ENCODE data around the gene NPHP4.
"Not testable (repeated sequence)": the region's sequence is repeated elsewhere in the genome, so short reads cannot be mapped to it uniquely, and the experiment has no call there.

NPHP4 gene

GRCh38 chr1:6022193-6022592 is 30.0 kb upstream of the NPHP4 start:
- H3K27me3 ChIP-seq (ENCODE audit: control insufficient read depth in 1 of 2, insufficient read depth in 2 of 2, low read length in 2 of 2), result peaks cover 0 to 23% of the 10 kb centered on the region in 2 donors
- H3K4me3 ChIP-seq (ENCODE audit: low read depth in 1 of 2, low read length in 2 of 2), result no peak overlapping the region
- no peaks in the 10 kb centered on the region for H3K36me3 ChIP-seq (ENCODE audit: insufficient read depth, low read length)
- H3K27ac ChIP-seq (ENCODE audit: low read depth, low read length), result no peak overlapping the region
- no peak overlapping the region for H3K9ac ChIP-seq (ENCODE audit: low read length)
- H3K9me3 ChIP-seq (ENCODE audit: low read length), result no peaks in the 10 kb centered on the region
- no peaks in the 10 kb centered on the region for H3K4me1 ChIP-seq (ENCODE audit: insufficient read depth, low read length)

GRCh38 chr1:6019166-6019845 is 27.1 kb upstream of the NPHP4 start:
- Histone ChIP-seq H3K4me3 (ENCODE audit: low read depth in 1 of 2, low read length in 2 of 2) (no peak overlapping the region), H3K9ac (ENCODE audit: low read length) (no peak overlapping the region), H3K27ac (ENCODE audit: low read depth, low read length) (no peak overlapping the region), H3K36me3 (ENCODE audit: insufficient read depth, low read length) (no peaks in the 10 kb centered on the region), H3K4me1 (ENCODE audit: insufficient read depth, low read length) (no peaks in the 10 kb centered on the region), H3K9me3 (ENCODE audit: low read length) (no peaks in the 10 kb centered on the region), H3K27me3 (ENCODE audit: control insufficient read depth in 1 of 2, insufficient read depth in 2 of 2, low read length in 2 of 2) (no peaks in the 10 kb centered on the region)

DNA sequence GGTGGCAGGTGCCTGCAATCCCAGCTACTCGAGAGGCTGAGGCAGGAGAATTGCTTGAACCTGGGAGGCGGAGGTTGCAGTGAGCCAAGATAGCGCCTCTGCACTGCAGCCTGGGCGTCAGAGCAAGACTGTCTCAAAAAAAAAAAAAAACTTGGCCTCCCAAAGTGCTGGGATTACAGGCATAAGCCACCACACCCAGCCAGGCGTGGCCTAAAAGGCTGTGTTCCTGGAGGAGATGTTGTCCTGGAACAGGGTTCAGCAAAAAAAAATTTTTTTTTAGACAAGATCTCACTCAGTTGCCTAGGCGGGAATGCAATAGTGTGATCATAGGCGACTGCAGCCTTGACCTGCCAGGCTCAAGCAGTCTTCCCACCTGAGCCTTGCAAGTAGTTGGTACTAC is 25.4 kb upstream of the NPHP4 start:
- not testable (repeated sequence) for H3K9me3 ChIP-seq (ENCODE audit: low read length); H3K27ac ChIP-seq (ENCODE audit: low read depth, low read length); H3K27me3 ChIP-seq (ENCODE audit: control insufficient read depth in 1 of 2, insufficient read depth in 2 of 2, low read length in 2 of 2); H3K36me3 ChIP-seq (ENCODE audit: insufficient read depth, low read length); H3K9ac ChIP-seq (ENCODE audit: low read length); H3K4me1 ChIP-seq (ENCODE audit: insufficient read depth, low read length); H3K4me3 ChIP-seq (ENCODE audit: low read depth in 1 of 2, low read length in 2 of 2)

GRCh38 chr1:6016191-6016865 is 24.1 kb upstream of the NPHP4 start:
- no peaks in the 10 kb centered on the region for H3K36me3 ChIP-seq (ENCODE audit: insufficient read depth, low read length)

DNA sequence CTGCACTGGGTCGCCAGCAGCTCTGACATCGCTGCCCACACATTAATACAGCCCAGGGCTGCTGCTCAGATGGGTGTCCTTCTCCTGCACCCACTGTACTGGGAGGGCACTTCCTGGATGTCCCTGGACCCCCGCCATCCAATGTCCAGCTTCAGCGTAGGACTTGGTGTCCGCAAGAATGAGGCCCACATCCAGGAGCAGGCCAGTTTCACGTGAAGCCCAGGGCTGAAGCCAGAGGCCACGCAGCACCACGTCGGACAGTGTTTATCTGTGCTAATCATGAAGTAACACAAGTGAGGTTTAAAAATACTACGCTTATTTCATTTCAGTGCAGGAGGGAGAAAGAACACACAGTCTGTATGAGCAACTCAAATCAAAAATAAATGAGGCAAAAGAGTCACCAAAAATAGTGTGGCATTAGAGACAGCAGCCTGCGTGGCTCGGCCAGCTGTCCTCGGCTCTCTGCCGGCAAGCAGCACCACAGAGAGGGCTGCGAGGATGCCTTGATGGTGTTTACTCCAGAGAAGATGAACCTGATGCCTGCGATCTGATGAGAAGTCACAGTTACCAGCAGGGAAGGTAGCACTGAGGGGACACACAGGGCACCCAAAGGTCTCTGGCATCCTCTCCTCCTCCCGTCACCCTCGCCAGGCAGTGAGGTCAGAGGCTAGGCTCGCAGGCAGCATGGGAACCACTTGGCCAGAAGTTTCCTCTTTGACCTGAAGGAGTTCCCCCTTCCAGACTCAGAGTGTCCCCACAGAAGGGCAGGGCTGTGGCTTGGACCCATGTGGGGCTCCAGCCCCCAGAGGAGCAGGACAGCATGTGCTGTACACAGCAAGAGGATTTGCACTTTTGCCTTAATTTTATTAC is 22.1 kb upstream of the NPHP4 start:
- no peak overlapping the region for H3K9ac ChIP-seq (ENCODE audit: low read length)
- no peaks in the 10 kb centered on the region for H3K9me3 ChIP-seq (ENCODE audit: low read length)
- no peaks in the 10 kb centered on the region for H3K4me1 ChIP-seq (ENCODE audit: insufficient read depth, low read length)
- H3K27me3 ChIP-seq (ENCODE audit: control insufficient read depth in 1 of 2, insufficient read depth in 2 of 2, low read length in 2 of 2), result no peaks in the 10 kb centered on the region
- H3K27ac ChIP-seq (ENCODE audit: low read depth, low read length), result no peak overlapping the region
- H3K4me3 ChIP-seq (ENCODE audit: low read depth in 1 of 2, low read length in 2 of 2), result no peak overlapping the region
- no peaks in the 10 kb centered on the region for H3K36me3 ChIP-seq (ENCODE audit: insufficient read depth, low read length)

More at GRCh38 chr1:6016191-6016865, 24.1 kb upstream of the NPHP4 start:
- no peaks in the 10 kb centered on the region for H3K4me1 ChIP-seq (ENCODE audit: insufficient read depth, low read length)
- no peak overlapping the region for H3K4me3 ChIP-seq (ENCODE audit: low read depth in 1 of 2, low read length in 2 of 2)
- H3K27ac ChIP-seq (ENCODE audit: low read depth, low read length), result no peak overlapping the region
- no peaks in the 10 kb centered on the region for H3K9me3 ChIP-seq (ENCODE audit: low read length)
- H3K9ac ChIP-seq (ENCODE audit: low read length), result no peak overlapping the region
- H3K27me3 ChIP-seq (ENCODE audit: control insufficient read depth in 1 of 2, insufficient read depth in 2 of 2, low read length in 2 of 2), result no peaks in the 10 kb centered on the region

GRCh38 chr1:6013491-6013890 is 21.3 kb upstream of the NPHP4 start:
- H3K27me3 ChIP-seq (ENCODE audit: control insufficient read depth in 1 of 2, insufficient read depth in 2 of 2, low read length in 2 of 2), result no peaks in the 10 kb centered on the region
- H3K9me3 ChIP-seq (ENCODE audit: low read length), result no peaks in the 10 kb centered on the region
- H3K9ac ChIP-seq (ENCODE audit: low read length), result no peak overlapping the region
- H3K4me3 ChIP-seq (ENCODE audit: low read depth in 1 of 2, low read length in 2 of 2), result no peak overlapping the region
- no peaks in the 10 kb centered on the region for H3K4me1 ChIP-seq (ENCODE audit: insufficient read depth, low read length)
- no peak overlapping the region for H3K27ac ChIP-seq (ENCODE audit: low read depth, low read length)
- H3K36me3 ChIP-seq (ENCODE audit: insufficient read depth, low read length), result no peaks in the 10 kb centered on the region

- H3K27ac ChIP-seq (ENCODE audit: low read depth, low read length), result no peak overlapping the region
These were observed 20.5 kb upstream of the NPHP4 start for GRCh38 chr1:6012529-6013318.

GRCh38 chr1:6011946-6012258 is 19.7 kb upstream of the NPHP4 start:
- no peaks in the 10 kb centered on the region for H3K9me3 ChIP-seq (ENCODE audit: low read length)
- H3K9ac ChIP-seq (ENCODE audit: low read length), result no peak overlapping the region
- H3K4me3 ChIP-seq (ENCODE audit: low read depth in 1 of 2, low read length in 2 of 2), result no peak overlapping the region
- no peak overlapping the region for H3K27ac ChIP-seq (ENCODE audit: low read depth, low read length)
- no peaks in the 10 kb centered on the region for H3K36me3 ChIP-seq (ENCODE audit: insufficient read depth, low read length)
- no peaks in the 10 kb centered on the region for H3K4me1 ChIP-seq (ENCODE audit: insufficient read depth, low read length)
- no peaks in the 10 kb centered on the region for H3K27me3 ChIP-seq (ENCODE audit: control insufficient read depth in 1 of 2, insufficient read depth in 2 of 2, low read length in 2 of 2)

More at GRCh38 chr1:6012529-6013318, 20.5 kb upstream of the NPHP4 start:
- Histone ChIP-seq H3K4me1 (ENCODE audit: insufficient read depth, low read length) (no peaks in the 10 kb centered on the region), H3K4me3 (ENCODE audit: low read depth in 1 of 2, low read length in 2 of 2) (no peak overlapping the region), H3K36me3 (ENCODE audit: insufficient read depth, low read length) (no peaks in the 10 kb centered on the region), H3K27me3 (ENCODE audit: control insufficient read depth in 1 of 2, insufficient read depth in 2 of 2, low read length in 2 of 2) (no peaks in the 10 kb centered on the region), H3K9me3 (ENCODE audit: low read length) (no peaks in the 10 kb centered on the region), H3K9ac (ENCODE audit: low read length) (no peak overlapping the region)

DNA sequence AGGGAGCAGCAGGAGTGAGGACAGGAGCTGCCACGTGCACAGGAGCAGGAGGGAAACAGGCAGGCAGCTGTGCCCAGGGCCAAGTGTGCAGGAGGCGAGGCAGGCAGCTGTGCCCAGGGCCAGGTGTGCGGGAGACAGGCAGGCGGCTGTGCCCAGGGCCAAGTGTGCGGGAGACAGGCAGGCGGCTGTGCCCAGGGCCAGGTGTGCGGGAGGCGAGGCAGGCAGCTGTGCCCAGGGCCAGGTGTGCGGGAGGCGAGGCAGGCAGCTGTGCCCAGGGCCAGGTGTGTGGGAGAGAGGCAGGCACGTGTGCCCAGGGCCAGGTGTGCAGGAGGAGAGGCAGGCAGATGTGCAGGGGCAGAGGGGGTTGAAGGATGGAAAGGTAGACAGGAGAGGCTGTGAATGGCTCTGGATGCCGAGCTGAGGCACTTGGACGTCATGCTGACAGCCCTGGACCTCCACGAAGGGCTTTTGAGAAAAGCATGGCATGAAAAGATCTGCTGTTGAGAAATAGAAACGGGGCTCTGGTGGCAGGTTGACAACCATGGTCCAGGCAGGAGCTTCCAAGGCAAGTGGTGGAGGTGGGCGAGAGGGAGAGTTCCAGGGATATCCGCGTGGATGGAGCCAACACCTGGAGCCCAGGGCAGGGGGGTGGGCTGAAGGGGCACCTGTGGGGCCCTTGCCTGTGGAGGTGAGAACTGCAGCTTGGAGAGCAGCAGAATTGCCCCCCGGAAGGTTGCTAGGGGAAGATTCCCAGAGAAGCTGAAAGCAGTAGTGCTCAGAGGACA is 19.1 kb upstream of the NPHP4 start:
- Histone ChIP-seq H3K9me3 (ENCODE audit: low read length) (no peaks in the 10 kb centered on the region), H3K4me1 (ENCODE audit: insufficient read depth, low read length) (no peaks in the 10 kb centered on the region), H3K27ac (ENCODE audit: low read depth, low read length) (no peak overlapping the region), H3K27me3 (ENCODE audit: control insufficient read depth in 1 of 2, insufficient read depth in 2 of 2, low read length in 2 of 2) (no peaks in the 10 kb centered on the region), H3K9ac (ENCODE audit: low read length) (no peak overlapping the region), H3K36me3 (ENCODE audit: insufficient read depth, low read length) (no peaks in the 10 kb centered on the region), H3K4me3 (ENCODE audit: low read depth in 1 of 2, low read length in 2 of 2) (no peak overlapping the region)

GRCh38 chr1:6010554-6010953 is 18.3 kb upstream of the NPHP4 start:
- no peak overlapping the region for H3K4me3 ChIP-seq (ENCODE audit: low read depth in 1 of 2, low read length in 2 of 2)
- H3K9me3 ChIP-seq (ENCODE audit: low read length), result no peaks in the 10 kb centered on the region
- H3K36me3 ChIP-seq (ENCODE audit: insufficient read depth, low read length), result no peaks in the 10 kb centered on the region
- no peaks in the 10 kb centered on the region for H3K4me1 ChIP-seq (ENCODE audit: insufficient read depth, low read length)
- no peak overlapping the region for H3K27ac ChIP-seq (ENCODE audit: low read depth, low read length)
- no peaks in the 10 kb centered on the region for H3K27me3 ChIP-seq (ENCODE audit: control insufficient read depth in 1 of 2, insufficient read depth in 2 of 2, low read length in 2 of 2)
- no peak overlapping the region for H3K9ac ChIP-seq (ENCODE audit: low read length)
